Uterus (tissue), 2 donors: Measurements from ENCODE around the gene FLRT1.

ENCODE experiments used
- POLR2A ChIP-seq, 2 donors: fragments of 450-650 bp; IDR thresholded peaks; one replicate each; pipeline ENCODE4 v1.6.1; 2016; ENCODE audit warnings: antibody characterized with exemption in 2 of 2, mild to moderate bottlenecking in 1 of 2, moderate library complexity in 1 of 2
- TF ChIP-seq, protein P1 (sequence below), 4 experiments: fragments of 200-600 bp in 2 of 4; fragments of 450-650 bp in 2 of 4; sonication (generic) in 2 of 4; IDR thresholded peaks; one replicate each; pipeline ENCODE4 v1.5.1; 2016 to 2019; ENCODE audit warnings: antibody characterized with exemption in 4 of 4, mild to moderate bottlenecking in 2 of 4, moderate library complexity in 1 of 4

GRCh38 chr11:64056213-64056785 is 20.6 kb downstream of the FLRT1 start:
- TF ChIP-seq, protein P1, sequence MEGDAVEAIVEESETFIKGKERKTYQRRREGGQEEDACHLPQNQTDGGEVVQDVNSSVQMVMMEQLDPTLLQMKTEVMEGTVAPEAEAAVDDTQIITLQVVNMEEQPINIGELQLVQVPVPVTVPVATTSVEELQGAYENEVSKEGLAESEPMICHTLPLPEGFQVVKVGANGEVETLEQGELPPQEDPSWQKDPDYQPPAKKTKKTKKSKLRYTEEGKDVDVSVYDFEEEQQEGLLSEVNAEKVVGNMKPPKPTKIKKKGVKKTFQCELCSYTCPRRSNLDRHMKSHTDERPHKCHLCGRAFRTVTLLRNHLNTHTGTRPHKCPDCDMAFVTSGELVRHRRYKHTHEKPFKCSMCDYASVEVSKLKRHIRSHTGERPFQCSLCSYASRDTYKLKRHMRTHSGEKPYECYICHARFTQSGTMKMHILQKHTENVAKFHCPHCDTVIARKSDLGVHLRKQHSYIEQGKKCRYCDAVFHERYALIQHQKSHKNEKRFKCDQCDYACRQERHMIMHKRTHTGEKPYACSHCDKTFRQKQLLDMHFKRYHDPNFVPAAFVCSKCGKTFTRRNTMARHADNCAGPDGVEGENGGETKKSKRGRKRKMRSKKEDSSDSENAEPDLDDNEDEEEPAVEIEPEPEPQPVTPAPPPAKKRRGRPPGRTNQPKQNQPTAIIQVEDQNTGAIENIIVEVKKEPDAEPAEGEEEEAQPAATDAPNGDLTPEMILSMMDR (IDR thresholded peaks at IDR 0.05): no peak
- no peak for TF ChIP-seq POLR2A (IDR thresholded peaks at IDR 0.05)
